Measurements from ENCODE around the gene TBC1D22A. TPM values are rescaled to one million over a fixed set of nuclear protein-coding genes. Genes with fewer than 3 reads are reported as not detected.

Gene TBC1D22A
- polyA plus RNA-seq, 1 donor (not counting 4 experiments of a cell fraction or from before 2014, with no cell fraction given), result 20.9 TPM

DNA sequence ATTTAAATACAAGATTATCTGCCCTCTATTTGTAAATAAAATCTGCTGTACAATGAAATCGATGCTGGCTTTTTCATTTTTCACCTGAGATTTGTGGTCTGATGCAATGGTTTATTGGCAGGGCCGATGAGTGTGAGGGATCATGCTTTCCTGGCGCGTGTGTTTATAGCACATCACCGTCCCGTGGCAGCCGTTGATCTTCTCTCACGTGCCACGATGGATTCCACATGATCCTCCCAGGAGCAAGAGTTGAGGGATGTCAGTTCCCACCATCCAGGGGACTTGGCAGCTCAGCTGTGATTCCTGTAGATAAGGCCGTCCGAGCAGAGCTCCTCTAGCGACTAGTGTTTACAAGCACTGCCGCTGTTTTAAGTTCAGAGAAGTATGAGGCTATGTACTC lies 213.7 kb downstream of the TBC1D22A start:
- Histone ChIP-seq H3K9me1 (ENCODE audit: control insufficient read depth, extremely low read depth, insufficient read depth, low read length) (no peaks in the 10 kb centered on the region), H3K4me1 (ENCODE audit: control insufficient read depth, extremely low read depth, insufficient read depth, low read length) (peaks cover 2% of the 10 kb centered on the region), H3K9me3 (ENCODE audit: control insufficient read depth, low read depth, low read length) (no peaks in the 10 kb centered on the region), H2AFZ (ENCODE audit: control insufficient read depth, low read length) (no peak overlapping the region), H3K4me3 (ENCODE audit: control insufficient read depth in 2 of 3, extremely low read depth in 1 of 3, insufficient read depth in 2 of 3, low read depth in 1 of 3, low read length in 3 of 3) (no peak overlapping the region), H3K36me3 (ENCODE audit: control insufficient read depth in 2 of 2, extremely low read depth in 1 of 2, insufficient read depth in 2 of 2, low read length in 2 of 2) (peaks cover 4 to 16% of the 10 kb centered on the region in 2 experiments), H4K20me1 (ENCODE audit: control insufficient read depth, extremely low read depth, insufficient read depth, low read length) (no peaks in the 10 kb centered on the region), H3K4me2 (ENCODE audit: control insufficient read depth, extremely low read depth, insufficient read depth, low read depth, low read length) (no peak overlapping the region), H3K27ac (ENCODE audit: control insufficient read depth, insufficient read depth, low read length) (no peak overlapping the region), H3K79me2 (ENCODE audit: control insufficient read depth, insufficient read depth, low read length) (no peaks in the 10 kb centered on the region), H3K9ac (ENCODE audit: control insufficient read depth, extremely low read depth, insufficient read depth, low read length) (no peak overlapping the region), H3K27me3 (ENCODE audit: control insufficient read depth, extremely low read depth, insufficient read depth, low read length) (no peaks in the 10 kb centered on the region)
- TF ChIP-seq, protein P1, sequence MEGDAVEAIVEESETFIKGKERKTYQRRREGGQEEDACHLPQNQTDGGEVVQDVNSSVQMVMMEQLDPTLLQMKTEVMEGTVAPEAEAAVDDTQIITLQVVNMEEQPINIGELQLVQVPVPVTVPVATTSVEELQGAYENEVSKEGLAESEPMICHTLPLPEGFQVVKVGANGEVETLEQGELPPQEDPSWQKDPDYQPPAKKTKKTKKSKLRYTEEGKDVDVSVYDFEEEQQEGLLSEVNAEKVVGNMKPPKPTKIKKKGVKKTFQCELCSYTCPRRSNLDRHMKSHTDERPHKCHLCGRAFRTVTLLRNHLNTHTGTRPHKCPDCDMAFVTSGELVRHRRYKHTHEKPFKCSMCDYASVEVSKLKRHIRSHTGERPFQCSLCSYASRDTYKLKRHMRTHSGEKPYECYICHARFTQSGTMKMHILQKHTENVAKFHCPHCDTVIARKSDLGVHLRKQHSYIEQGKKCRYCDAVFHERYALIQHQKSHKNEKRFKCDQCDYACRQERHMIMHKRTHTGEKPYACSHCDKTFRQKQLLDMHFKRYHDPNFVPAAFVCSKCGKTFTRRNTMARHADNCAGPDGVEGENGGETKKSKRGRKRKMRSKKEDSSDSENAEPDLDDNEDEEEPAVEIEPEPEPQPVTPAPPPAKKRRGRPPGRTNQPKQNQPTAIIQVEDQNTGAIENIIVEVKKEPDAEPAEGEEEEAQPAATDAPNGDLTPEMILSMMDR (optimal IDR thresholded peaks at IDR 0.05 in 1 of 3, IDR thresholded peaks at IDR 0.05 in 1 of 3, conservative IDR thresholded peaks at IDR 0.05 in 1 of 3; ENCODE audit: extremely low read depth in 1 of 3, insufficient read depth in 2 of 3, low read length in 3 of 3), result no peak
- no peak for TF ChIP-seq EZH2 (IDR thresholded peaks at IDR 0.05; ENCODE audit: low read length)
- dilution Hi-C loops (cut with MboI; ENCODE audit: extremely low pct_ligation_motif_present, low sequenced_read_pairs), result no loop called here
- DNase-seq (ENCODE audit: low read depth, low spot score), result no peak
- FAIRE-seq, result no peak

DNA sequence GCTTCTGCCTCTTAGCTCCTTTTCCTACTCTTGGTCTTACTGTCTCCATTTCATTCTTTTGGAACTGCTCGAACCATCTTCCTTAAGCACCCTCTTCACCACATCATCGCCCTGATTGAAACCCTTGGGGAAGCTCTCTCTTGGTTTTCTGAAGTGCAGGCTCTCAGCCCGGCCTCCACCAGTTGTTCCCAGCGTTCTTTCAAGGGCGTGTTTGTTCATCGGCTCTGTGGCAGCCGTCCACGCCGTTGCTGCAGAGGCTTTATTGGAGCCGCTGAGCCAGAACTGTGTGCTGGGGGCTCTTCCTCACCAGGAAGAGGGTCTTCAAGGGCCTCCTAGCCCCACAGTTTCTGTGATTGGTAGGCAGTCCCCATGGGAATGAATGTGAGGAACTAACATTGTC lies 214.1 kb downstream of the TBC1D22A start:
- H3K36me3 ChIP-seq (ENCODE audit: control insufficient read depth in 2 of 2, extremely low read depth in 1 of 2, insufficient read depth in 2 of 2, low read length in 2 of 2), result peaks cover 4 to 16% of the 10 kb centered on the region in 2 experiments
- H3K9me3 ChIP-seq (ENCODE audit: control insufficient read depth, low read depth, low read length), result no peaks in the 10 kb centered on the region
- no peaks in the 10 kb centered on the region for H3K79me2 ChIP-seq (ENCODE audit: control insufficient read depth, insufficient read depth, low read length)
- dilution Hi-C loops (cut with MboI; ENCODE audit: extremely low pct_ligation_motif_present, low sequenced_read_pairs), result no loop called here
- H3K4me3 ChIP-seq (ENCODE audit: control insufficient read depth in 2 of 3, extremely low read depth in 1 of 3, insufficient read depth in 2 of 3, low read depth in 1 of 3, low read length in 3 of 3), result no peak overlapping the region
- FAIRE-seq, result no peak
- TF ChIP-seq EZH2 (IDR thresholded peaks at IDR 0.05; ENCODE audit: low read length), result no peak
- TF ChIP-seq, protein P1 (optimal IDR thresholded peaks at IDR 0.05 in 1 of 3, IDR thresholded peaks at IDR 0.05 in 1 of 3, conservative IDR thresholded peaks at IDR 0.05 in 1 of 3; ENCODE audit: extremely low read depth in 1 of 3, insufficient read depth in 2 of 3, low read length in 3 of 3), result no peak
- no peaks in the 10 kb centered on the region for H3K9me1 ChIP-seq (ENCODE audit: control insufficient read depth, extremely low read depth, insufficient read depth, low read length)
- no peaks in the 10 kb centered on the region for H4K20me1 ChIP-seq (ENCODE audit: control insufficient read depth, extremely low read depth, insufficient read depth, low read length)
- H3K4me1 ChIP-seq (ENCODE audit: control insufficient read depth, extremely low read depth, insufficient read depth, low read length), result peaks cover 2% of the 10 kb centered on the region
- no peaks in the 10 kb centered on the region for H3K27me3 ChIP-seq (ENCODE audit: control insufficient read depth, extremely low read depth, insufficient read depth, low read length)
- H3K27ac ChIP-seq (ENCODE audit: control insufficient read depth, insufficient read depth, low read length), result no peak overlapping the region
- no peak for DNase-seq (ENCODE audit: low read depth, low spot score)
- no peak overlapping the region for H2AFZ ChIP-seq (ENCODE audit: control insufficient read depth, low read length)
- no peak overlapping the region for H3K9ac ChIP-seq (ENCODE audit: control insufficient read depth, extremely low read depth, insufficient read depth, low read length)
- no peak overlapping the region for H3K4me2 ChIP-seq (ENCODE audit: control insufficient read depth, extremely low read depth, insufficient read depth, low read depth, low read length)

Measured in keratinocyte (primary cell).